CD4-positive, alpha-beta T cell treated with Interleukin-4 for 1 hour (primary cell): ENCODE results near the gene GNG10.
"Not testable (repeated sequence)": the region's sequence is repeated elsewhere in the genome, so short reads cannot be mapped to it uniquely, and the experiment has no call there.

Experiments used
- DNase-seq, 2 donors: peaks; one replicate each; pipeline ENCODE4 v3.0.0-alpha.2; 2020 to 2022

The GNG10 gene

DNA sequence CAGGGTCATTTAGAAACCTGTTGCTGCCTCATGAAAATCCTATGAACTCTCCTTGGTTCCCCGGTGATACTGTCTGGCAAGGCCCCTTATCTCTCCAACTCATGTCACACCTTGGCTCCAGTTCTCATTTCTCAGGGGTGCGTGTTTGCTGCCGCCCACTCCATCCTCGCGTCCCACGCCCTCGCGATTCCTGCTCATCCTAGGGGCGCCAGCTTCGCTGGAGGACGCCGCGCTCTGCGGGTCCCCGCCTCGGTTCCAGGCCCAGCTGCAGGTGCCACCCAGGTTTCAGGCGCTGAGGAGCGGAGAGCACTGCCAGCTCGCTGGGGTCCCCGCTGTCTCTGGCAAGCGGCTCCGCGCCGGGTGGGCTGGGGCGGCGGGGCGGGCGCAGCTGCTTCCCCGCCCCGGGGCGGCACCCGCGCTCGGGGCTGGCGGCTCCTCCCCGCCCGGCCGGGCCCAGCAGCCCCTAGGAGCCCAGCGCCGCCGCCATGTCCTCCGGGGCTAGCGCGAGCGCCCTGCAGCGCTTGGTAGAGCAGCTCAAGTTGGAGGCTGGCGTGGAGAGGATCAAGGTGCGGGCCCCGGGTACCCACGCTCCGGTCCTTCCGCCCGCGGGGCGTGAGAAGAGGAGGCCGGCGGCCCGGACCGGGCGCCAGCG is at the start of gene GNG10:
Gene GNG10, plus strand, starts transcription at position 456 of the 652 bp plus-strand sequence. Its CDS starts 30 bp downstream, at position 486.
- DNase-seq: peak; percentile 59 to 69

DNA sequence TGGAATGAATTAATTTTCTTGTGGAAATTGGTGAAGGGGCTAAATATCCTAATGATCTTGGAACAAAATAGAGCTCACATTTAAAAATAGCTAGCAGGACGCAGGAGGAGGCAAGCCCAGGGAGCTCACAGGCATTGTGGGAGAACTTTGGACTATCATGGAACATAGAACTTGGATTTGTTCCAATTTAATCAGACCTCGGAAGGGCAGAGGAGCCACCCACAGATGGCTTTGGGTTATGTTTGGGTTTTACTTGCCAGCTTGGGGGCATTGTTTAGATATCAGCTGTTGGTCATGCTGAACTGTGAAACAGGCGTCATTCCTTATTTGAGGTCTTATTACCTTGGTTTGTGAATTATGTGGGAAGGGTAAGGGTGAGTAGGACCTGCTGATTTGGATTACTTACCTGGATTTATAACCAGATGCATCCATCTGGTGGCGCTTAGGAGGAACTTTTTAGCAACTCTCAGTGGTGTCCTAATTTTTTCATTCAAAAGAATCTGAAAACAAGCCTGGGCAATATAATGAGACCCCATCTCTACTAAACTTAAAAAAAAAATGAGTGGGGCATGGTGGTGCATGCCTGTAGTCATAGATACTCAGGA is 47.9 kb upstream of the GNG10 start:
- DNase-seq: no peak

GRCh38 chr9:111615928-111616327 is 45.5 kb upstream of the GNG10 start:
- DNase-seq: no peak

DNA sequence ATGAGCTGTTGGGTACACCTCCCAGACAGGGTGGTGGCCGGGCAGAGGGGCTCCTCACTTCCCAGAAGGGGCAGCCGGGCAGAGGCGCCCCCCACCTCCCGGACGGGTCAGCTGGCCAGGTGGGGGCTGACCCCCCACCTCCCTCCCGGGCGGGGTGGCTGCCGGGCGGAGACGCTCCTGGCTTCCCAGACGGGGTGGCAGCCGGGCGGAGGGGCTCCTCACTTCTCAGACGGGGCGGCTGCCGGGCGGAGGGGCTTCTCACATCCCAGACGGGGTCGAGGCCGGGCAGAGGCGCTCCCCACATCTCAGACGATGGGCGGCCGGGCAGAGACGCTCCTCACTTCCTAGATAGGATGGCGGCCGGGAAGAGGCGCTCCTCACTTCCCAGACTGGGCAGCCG is 44.1 kb upstream of the GNG10 start:
- DNase-seq: not testable (repeated sequence)

GRCh38 chr9:111621895-111622480 is 39.4 kb upstream of the GNG10 start:
- DNase-seq: peak in 1 of 2 donors; percentile 22

DNA sequence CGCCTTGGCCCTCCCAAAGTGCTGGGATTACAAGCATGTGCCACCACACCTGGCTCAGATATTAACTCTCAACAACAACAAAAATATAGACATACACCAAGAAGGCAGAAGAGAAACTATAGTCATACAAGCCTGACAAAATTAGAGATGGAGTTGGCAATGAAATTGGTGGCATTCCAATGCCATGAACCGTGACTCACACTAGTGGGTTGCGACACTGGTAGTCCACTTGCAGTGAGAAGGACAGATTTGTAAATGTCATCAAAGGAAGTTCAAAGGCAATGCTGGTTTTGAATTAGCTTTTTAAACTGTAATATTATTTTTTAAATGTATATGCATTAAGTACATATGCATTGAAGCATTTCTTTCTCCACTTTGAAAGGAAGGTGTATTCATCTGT is 38.8 kb upstream of the GNG10 start:
- DNase-seq: peak in 1 of 2 donors; percentile 36

DNA sequence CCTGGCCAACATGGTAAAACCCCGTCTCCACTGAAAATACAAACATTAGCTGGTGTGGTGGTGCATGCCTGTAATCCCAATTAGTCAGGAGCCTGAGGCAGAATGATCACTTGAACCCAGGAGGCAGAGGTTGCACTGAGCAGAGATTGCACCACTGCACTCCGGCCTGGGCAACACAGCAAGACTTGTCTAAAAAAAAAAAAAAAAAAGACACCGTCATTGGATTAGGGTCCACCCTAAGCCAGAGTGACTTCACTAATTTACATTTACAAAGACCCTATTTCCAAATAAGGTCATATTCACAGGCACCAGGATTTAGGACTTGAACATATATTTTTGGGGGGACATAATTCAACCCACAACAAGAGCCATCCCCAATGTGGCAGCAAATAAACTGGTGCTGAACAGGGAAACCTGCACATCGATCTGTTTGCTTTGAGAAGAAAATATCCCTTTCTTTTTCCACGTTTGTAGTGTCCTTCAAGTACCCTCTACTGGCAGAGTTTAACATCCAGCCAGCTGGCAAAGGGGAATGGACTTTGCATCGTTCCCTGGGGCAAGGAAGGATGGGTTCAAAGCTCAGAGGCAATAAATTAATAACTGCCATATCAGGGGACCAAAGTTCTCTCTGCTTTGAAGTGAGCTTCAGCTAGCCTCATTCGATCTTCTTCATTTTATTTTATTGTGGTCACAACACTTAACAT is 34.0 kb upstream of the GNG10 start:
- no peak for DNase-seq

GRCh38 chr9:111628411-111628810 is 33.0 kb upstream of the GNG10 start:
- DNase-seq: no peak

DNA sequence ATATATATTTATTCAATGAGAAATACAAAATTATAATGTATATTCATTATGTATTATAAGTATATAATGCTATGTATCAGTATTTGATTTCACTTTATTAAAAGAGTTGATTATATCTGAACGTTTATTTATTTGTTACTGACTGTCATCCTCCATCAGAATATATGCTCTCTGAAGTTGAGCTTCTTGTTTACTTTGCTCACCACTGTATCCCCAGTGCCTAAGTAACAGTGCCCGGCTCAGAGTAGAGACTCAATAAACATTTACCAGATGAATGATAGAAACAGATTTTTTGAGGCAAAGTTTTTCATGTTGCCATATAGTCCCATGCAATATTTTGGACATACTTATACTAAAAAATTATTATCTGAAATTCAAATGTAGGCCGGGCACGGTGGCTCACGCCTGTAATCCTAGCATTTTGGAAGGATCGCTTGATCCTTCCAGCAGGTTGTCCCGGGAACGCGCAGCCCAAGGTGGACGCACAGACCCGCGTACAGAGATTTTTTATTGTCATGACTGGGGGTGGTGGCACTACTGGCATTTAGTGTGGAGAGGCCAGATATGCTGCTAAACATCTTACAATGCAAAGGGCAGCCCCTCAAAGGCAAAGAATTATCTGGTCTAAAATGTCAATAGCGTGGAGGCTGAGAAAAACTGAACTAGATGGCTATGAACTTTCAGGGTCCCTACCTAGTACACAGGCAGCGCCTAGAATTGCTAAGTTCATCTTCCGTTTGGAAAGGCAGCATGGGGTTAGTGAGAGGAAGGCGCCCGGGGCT is 31.0 kb upstream of the GNG10 start:
- no peak for DNase-seq

DNA sequence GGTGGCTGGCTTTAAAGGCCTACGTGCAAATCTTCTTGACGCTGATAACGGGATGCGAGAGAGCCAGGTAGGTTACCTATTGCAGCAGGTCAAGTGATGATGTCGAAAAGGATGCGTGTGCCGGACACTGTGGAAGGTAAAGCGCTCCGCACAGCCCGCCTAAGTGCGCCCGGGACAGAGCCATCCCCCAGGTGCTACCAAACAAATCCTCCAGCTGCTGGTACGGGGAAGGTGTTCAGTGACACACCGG is 30.5 kb upstream of the GNG10 start:
- no peak for DNase-seq

DNA sequence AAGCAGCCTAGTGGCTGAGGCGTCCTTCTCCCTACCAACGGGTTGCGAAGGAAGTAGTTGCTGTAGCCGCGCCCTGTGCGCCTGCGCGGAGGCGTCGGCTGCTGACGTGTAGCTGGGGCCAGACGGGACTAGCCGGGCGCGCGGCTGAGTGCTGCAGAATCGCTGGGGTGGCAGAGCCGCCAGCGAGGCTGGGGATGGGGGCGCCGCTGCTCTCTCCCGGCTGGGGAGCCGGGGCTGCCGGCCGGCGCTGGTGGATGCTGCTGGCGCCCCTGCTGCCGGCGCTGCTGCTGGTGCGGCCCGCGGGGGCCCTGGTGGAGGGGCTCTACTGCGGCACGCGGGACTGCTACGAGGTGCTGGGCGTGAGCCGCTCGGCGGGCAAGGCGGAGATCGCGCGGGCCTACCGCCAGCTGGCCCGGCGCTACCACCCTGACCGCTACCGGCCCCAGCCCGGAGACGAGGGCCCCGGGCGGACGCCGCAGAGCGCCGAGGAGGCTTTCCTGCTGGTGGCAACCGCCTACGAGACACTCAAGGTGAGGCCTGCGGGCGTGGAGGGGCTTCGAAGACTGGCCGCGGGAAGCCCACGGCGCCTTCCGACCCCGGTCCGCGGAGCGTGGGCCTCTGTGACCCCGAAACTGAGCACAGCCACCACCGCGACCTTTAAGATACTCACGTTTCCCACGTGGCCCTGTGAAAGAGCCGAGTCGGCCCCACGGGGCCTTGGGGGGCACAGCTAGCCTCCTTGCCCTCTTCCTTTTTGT is 30.0 kb upstream of the GNG10 start, which contains the start of gene DNAJC25:
Gene DNAJC25, plus strand, starts transcription at position 121 of the 758 bp plus-strand sequence. Its CDS starts 74 bp downstream, at position 195.
- DNase-seq: peak; percentile 98 to 99

GRCh38 chr9:111632060-111632459 is 29.3 kb upstream of the GNG10 start:
- DNase-seq: peak in 1 of 2 donors; percentile 6

DNA sequence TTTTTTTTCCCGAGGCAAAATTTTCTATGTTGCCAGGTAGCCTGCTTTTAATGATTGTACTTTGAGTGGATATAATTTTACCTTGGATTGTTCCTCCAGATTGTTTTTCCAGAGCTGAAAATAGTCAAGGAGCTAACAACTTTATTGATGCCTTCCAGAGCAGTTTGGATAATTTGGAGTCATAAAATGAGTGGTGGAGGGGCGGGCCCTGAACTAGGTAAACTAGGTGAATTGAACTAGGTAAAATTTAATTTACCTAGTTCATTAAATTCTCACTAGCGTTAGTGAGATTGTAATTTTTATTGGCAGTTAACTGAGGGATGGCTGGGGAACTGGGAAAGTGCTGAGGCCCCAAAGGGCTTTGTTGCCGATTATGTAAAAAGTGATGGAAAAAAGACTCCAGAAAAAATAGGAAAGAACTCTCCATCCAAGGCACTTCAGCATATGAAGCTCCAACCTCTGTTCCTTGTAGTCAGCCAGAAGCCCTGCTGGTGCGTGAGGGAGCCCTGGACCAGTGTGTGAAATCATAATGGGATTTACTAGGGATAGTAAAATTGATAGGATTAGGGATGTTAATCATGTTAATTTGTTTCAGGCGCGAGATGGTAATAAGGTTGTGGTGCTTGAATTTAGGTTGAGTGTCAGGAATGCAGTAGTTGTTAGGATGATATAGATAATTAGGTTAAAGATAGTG is 28.6 kb upstream of the GNG10 start:
- no peak for DNase-seq

DNA sequence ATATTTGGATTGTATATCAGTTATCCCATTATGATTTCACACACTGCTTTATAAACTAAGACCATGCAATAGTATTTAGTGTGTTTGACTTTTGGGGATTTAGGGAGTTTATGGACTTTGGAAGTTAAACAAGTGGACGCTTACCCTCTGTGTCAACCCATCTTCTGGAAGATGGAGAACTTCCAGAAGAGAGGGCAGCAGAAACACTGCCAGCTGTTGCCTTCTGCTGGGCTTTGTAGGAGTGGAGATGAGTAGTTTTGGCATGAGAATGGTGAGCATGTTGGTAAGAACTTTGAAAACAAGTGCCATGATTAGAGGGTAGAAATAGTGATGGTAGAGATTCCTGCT is 28.0 kb upstream of the GNG10 start:
- DNase-seq: no peak

DNA sequence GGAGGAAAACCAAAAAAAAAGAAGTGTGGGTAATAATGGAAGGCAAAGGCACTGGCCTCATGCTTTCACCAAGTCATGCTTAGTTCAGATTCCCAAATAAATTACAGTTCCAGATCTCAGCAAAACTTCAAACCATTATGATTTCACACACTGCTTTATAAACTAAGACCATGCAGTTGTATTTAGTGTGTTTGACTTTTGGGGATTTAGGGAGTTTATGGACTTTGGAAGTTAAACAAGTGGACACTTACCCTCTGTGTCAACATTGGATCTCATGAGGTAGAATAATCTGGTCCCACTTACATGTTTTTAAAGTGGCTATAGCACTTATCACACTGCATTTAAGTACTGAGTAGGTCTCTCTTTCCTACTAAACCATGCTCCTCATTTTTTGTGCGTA is 26.5 kb upstream of the GNG10 start:
- no peak for DNase-seq

DNA sequence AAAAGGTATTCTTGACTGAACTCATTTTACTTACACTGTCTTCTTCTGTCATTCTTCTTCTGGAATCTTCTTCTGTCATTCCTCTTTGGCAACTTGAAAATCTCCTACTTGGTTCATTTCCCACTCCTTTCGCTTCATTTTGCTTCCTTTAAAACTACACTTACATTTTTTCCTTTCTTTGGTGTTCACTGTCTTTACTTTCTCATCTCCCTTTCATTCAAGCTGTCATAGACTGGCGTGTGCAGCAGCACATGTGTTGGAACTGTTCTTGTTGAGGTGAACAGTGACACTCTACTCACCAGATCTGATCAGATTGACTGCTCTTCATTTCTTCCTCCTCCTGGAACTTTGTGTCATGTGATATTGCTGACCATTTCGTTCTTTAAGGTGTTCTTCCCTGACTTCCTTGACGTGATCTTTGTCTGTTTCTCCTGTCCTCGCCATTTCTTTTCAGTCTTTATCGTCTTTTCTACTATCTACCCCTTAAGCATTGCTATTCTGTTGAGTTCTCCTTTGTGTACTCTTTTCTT is 23.9 kb upstream of the GNG10 start:
- no peak for DNase-seq

DNA sequence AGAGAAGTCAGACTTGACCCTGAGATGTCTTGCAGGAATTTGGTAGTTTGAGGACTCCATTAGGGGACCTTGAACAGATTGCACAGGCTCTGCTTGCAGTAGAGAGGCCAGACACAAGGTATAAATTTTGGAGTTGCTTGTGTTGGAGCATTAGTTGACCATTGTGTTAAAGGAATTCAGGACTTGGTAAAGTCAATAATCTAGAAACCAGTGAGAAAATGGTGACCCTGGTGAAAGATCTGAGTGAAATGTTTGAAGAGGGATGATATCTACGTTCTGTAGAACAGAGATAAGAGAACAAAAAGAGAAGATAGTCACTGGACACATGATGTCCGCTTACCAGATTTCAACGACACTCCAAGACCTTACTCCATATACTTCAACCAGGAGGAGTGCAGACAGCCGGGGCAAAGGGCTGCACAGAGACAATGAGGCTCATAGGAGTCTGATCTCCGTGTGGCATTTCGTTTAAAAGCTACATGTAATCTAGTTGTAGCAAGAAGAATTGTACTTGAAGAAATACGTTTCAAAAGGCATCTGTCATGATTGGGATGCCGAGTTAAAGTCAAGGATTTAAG is 17.1 kb upstream of the GNG10 start:
- no peak for DNase-seq

GRCh38 chr9:111645806-111646205 is 15.6 kb upstream of the GNG10 start:
- DNase-seq: no peak

- DNase-seq: no peak
Measured at GRCh38 chr9:111646417-111646816, 15.0 kb upstream of the GNG10 start.

GRCh38 chr9:111648066-111648465 is 13.3 kb upstream of the GNG10 start:
- DNase-seq: no peak

DNA sequence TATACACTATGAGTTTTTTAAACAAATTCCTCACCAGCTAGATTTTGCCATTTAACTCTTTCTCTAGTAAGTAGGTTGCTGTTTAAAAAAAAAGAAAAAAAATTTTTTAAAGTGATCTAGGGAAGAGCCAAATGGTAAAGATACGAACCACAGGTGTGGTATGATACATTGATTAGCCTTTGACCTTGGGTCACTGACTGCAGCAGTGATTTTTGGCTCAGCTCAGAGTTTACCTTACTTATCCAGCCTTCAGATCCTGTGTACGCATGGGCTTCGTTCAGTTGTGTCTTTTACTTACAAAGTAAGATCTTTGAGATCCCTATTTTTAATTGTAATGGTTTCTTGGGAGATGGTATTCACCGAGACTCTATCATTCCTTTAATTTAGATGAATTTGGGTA is 12.4 kb upstream of the GNG10 start:
- no peak for DNase-seq
